SIG-M5 (cell line): ENCODE measurements around the gene SLC25A44.
"Not testable (repeated sequence)": the region's sequence is repeated elsewhere in the genome, so short reads cannot be mapped to it uniquely, and the experiment has no call there.

Experiments
- DNase-seq: peaks from one replicate; lab custom pipeline; 2025; lab: John Stamatoyannopoulos, UW

SLC25A44 gene

GRCh38 chr1:156211243-156211642 lies 17.3 kb downstream of the SLC25A44 start:
- DNase-seq: no peak

- DNase-seq: no peak
Observed at GRCh38 chr1:156212130-156212529, 18.2 kb downstream of the SLC25A44 start.

GRCh38 chr1:156212833-156213643 lies 19.1 kb downstream of the SLC25A44 start, which contains the start of gene PMF1:
PMF1 (plus strand) TSS chr1:156213007; CDS start chr1:156213016, 9 bp downstream.
- DNase-seq: peak; percentile 88

GRCh38 chr1:156213644-156213966 lies 19.7 kb downstream of the SLC25A44 start:
- no peak for DNase-seq

- DNase-seq: no peak
Observed at GRCh38 chr1:156214024-156214748, 20.3 kb downstream of the SLC25A44 start.

GRCh38 chr1:156216361-156217086 lies 22.6 kb downstream of the SLC25A44 start:
- not testable (repeated sequence) for DNase-seq

GRCh38 chr1:156217871-156218270 lies 24.0 kb downstream of the SLC25A44 start:
- no peak for DNase-seq

- DNase-seq: no peak
Observed at GRCh38 chr1:156220226-156220625, 26.3 kb downstream of the SLC25A44 start.

GRCh38 chr1:156221986-156222692 lies 28.2 kb downstream of the SLC25A44 start:
- no peak for DNase-seq

- no peak for DNase-seq
Observed at GRCh38 chr1:156225677-156226014, 31.7 kb downstream of the SLC25A44 start.

GRCh38 chr1:156226116-156226538 lies 32.2 kb downstream of the SLC25A44 start:
- DNase-seq: no peak

GRCh38 chr1:156226782-156227181 lies 32.9 kb downstream of the SLC25A44 start:
- DNase-seq: no peak

GRCh38 chr1:156228501-156228900 lies 34.6 kb downstream of the SLC25A44 start:
- no peak for DNase-seq

GRCh38 chr1:156229809-156230472 lies 36.0 kb downstream of the SLC25A44 start:
- no peak for DNase-seq

- DNase-seq: no peak
Observed at GRCh38 chr1:156230473-156230837, 36.6 kb downstream of the SLC25A44 start.

- no peak for DNase-seq
Observed at GRCh38 chr1:156232201-156232894, 38.4 kb downstream of the SLC25A44 start.

GRCh38 chr1:156233426-156234127 lies 39.7 kb downstream of the SLC25A44 start:
- DNase-seq: no peak

- no peak for DNase-seq
Observed at GRCh38 chr1:156236164-156236563, 42.3 kb downstream of the SLC25A44 start.

- DNase-seq: no peak
Observed at GRCh38 chr1:156238248-156238647, 44.3 kb downstream of the SLC25A44 start.

GRCh38 chr1:156241311-156241811 lies 47.5 kb downstream of the SLC25A44 start:
- DNase-seq: no peak
